IPS-20b (cell line): Measurements from ENCODE around the gene FAM162B.
"Not testable (repeated sequence)": the region's sequence is repeated elsewhere in the genome, so short reads cannot be mapped to it uniquely, and the experiment has no call there.

ENCODE experiments used
- H3K27ac ChIP-seq: one replicate; pipeline ENCODE4 v1.5.1; 2013; ENCODE audit warnings: low read length
- H3K27me3 ChIP-seq: 2 replicates; pipeline ENCODE4 v1.6.1; 2013; ENCODE audit warnings: mild to moderate bottlenecking, low read length, inconsistent platforms; ENCODE audit not compliant: insufficient read depth
- H3K36me3 ChIP-seq: 2 replicates; pipeline ENCODE4 v1.6.1; 2013; ENCODE audit warnings: low read depth, mild to moderate bottlenecking, inconsistent platforms, low read length, moderate library complexity; ENCODE audit not compliant: insufficient read depth
- H3K4me1 ChIP-seq: 2 replicates; pipeline ENCODE4 v1.6.1; 2013; ENCODE audit warnings: mild to moderate bottlenecking, control low read depth, inconsistent platforms, low read length, moderate library complexity; ENCODE audit not compliant: insufficient read depth
- H3K4me3 ChIP-seq: 2 replicates; pipeline ENCODE4 v1.5.1; 2013; ENCODE audit warnings: mild to moderate bottlenecking, low read length, inconsistent platforms
- H3K9ac ChIP-seq: 2 replicates; pipeline ENCODE4 v1.6.1; 2013; ENCODE audit warnings: low read depth, mild to moderate bottlenecking, inconsistent platforms, low read length, moderate library complexity
- H3K9me3 ChIP-seq: 2 replicates; pipeline ENCODE4 v1.6.1; 2013; ENCODE audit warnings: mild to moderate bottlenecking, low read depth, low read length, inconsistent platforms; ENCODE audit not compliant: insufficient read depth

The FAM162B gene

DNA sequence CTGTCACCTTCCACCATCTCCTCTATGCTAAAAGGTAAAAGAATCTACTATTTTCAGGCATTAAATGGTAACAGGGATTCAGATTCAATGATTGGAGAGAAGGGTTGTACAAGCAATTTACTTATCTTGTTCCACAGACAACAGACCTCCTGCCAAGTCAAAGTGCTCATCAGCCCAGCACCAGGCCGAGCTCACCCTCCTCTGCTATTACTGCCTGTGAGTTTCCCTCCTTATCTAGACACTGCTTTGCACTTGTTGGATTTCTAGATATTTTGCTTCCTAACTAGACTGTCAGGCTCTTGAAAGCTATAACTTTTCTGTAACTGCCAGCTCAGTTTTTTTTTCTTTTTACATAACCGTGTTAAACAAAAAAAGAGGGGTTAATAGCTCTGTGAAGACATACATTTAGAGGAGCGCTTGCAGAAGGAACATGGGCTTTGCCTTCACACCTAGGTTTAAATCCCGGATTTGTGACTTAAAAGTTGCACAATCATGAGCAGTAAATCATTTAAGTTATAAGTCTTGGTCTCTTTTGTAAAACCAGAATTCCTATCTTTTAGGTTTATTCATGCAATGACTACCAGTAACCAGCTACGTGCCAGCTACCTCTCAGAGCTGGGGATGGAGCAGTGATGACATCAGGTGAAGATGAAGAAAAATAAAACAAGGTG, 1.1 kb upstream of the FAM162B start:
- Histone ChIP-seq H3K27me3 (peaks cover 47% of the 10 kb centered on the region), H3K9me3 (no peaks in the 10 kb centered on the region), H3K27ac (no peak overlapping the region), H3K36me3 (no peaks in the 10 kb centered on the region), H3K9ac (no peak overlapping the region), H3K4me1 (peaks cover 4% of the 10 kb centered on the region; the same call in 1 of the 2 replicates), H3K4me3 (no peak overlapping the region)

DNA sequence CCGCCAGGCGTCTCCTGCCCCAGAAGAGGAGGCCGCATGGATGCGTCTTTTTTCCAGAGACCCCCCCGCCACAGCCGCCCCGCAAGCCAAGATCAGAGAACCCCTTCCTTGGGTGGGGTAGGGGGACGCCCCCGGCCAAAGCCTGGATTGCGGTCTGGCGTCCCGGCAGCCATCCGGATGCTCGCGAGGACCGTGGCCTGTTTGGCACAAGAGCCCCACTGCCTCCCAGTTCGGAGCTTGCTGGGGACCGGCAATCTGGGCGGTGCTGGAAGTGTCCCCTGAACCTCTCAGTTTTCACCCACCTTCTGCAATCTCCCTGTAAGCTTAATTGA, 924 bp downstream of the FAM162B start:
- H3K36me3 ChIP-seq: no peaks in the 10 kb centered on the region
- H3K9me3 ChIP-seq: no peaks in the 10 kb centered on the region
- H3K27ac ChIP-seq: no peak overlapping the region
- peaks cover 4% of the 10 kb centered on the region; the same call in 1 of the 2 replicates for H3K4me1 ChIP-seq
- H3K9ac ChIP-seq: peak overlapping the region; percentile 46; the same call in 1 of the 2 replicates
- H3K4me3 ChIP-seq: peak overlapping the region; percentile 84
- peaks cover 47% of the 10 kb centered on the region for H3K27me3 ChIP-seq

- peak overlapping the region; percentile 84 for H3K4me3 ChIP-seq
Measured at GRCh38 chr6:116763906-116764628, 1.5 kb downstream of the FAM162B start.

GRCh38 chr6:116763048-116763447, 2.5 kb downstream of the FAM162B start:
- no peak overlapping the region for H3K4me3 ChIP-seq
- no peak overlapping the region for H3K9ac ChIP-seq
- H3K27me3 ChIP-seq: peaks cover 47% of the 10 kb centered on the region
- H3K36me3 ChIP-seq: no peaks in the 10 kb centered on the region
- H3K4me1 ChIP-seq: peaks cover 4% of the 10 kb centered on the region; the same call in 1 of the 2 replicates
- no peak overlapping the region for H3K27ac ChIP-seq
- H3K9me3 ChIP-seq: no peaks in the 10 kb centered on the region

More at GRCh38 chr6:116763906-116764628, 1.5 kb downstream of the FAM162B start:
- Histone ChIP-seq H3K9ac (0 out of 2 replicates have a peak overlapping the region, but pooled peaks have one; percentile 46), H3K9me3 (no peaks in the 10 kb centered on the region), H3K36me3 (no peaks in the 10 kb centered on the region), H3K4me1 (peaks cover 4% of the 10 kb centered on the region; the same call in 1 of the 2 replicates), H3K27ac (no peak overlapping the region), H3K27me3 (peaks cover 47% of the 10 kb centered on the region)

DNA sequence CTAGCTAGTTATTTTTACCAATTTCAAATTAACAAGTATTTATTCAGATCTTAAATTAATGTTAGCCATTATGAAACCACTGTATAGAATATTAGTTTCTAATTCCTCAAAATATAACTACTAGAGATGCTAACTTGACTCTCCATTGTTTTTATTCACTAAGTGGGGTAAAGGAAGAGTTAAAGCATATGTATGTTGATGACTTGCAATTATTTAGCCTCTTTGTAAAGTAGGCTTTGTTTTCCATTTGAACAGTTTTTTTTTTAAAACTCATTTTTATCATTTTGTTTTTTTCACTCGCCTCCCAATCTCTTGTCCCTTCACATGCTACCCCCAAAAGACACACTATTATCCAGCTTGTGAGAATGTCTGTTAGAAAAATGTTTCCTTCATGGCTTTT, 3.3 kb downstream of the FAM162B start:
- Histone ChIP-seq H3K4me1 (peaks cover 4% of the 10 kb centered on the region; the same call in 1 of the 2 replicates), H3K36me3 (no peaks in the 10 kb centered on the region), H3K4me3 (no peak overlapping the region), H3K9me3 (no peaks in the 10 kb centered on the region), H3K27ac (no peak overlapping the region), H3K9ac (no peak overlapping the region), H3K27me3 (peaks cover 43% of the 10 kb centered on the region)

DNA sequence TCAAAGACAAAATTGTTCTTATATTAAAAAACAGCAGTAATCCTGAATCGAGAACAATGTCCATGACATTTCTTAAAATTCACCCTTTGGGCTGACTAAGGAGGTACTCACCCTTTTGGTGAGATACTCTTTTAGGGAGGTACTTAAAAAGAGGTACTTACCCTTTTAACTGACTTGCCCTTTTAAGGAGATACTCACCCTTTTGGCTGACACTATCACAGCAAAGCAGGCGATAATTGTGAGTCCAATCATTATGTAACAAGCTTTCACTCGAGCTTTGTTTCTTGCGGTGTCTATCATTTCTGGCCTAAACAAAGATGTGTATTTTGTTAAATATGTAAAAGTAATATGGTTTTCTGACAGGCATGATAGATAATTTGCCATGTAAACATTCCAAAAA, 3.7 kb downstream of the FAM162B start:
- H3K27me3 ChIP-seq: peaks cover 38% of the 10 kb centered on the region
- H3K4me3 ChIP-seq: no peak overlapping the region
- H3K9me3 ChIP-seq: no peaks in the 10 kb centered on the region
- no peak overlapping the region for H3K27ac ChIP-seq
- H3K36me3 ChIP-seq: no peaks in the 10 kb centered on the region
- H3K9ac ChIP-seq: no peak overlapping the region
- H3K4me1 ChIP-seq: peaks cover 4% of the 10 kb centered on the region; the same call in 1 of the 2 replicates

GRCh38 chr6:116745176-116745575, 20.3 kb downstream of the FAM162B start:
- no peaks in the 10 kb centered on the region for H3K27me3 ChIP-seq
- no peaks in the 10 kb centered on the region for H3K36me3 ChIP-seq
- no peaks in the 10 kb centered on the region for H3K9me3 ChIP-seq
- no peak overlapping the region for H3K9ac ChIP-seq
- no peak overlapping the region for H3K4me3 ChIP-seq
- H3K27ac ChIP-seq: no peak overlapping the region
- H3K4me1 ChIP-seq: no peaks in the 10 kb centered on the region

- no peak overlapping the region for H3K4me3 ChIP-seq
- peaks cover 8% of the 10 kb centered on the region; the same call in 1 of the 2 replicates for H3K9me3 ChIP-seq
- H3K9ac ChIP-seq: no peak overlapping the region
- H3K27ac ChIP-seq: no peak overlapping the region
- no peaks in the 10 kb centered on the region for H3K4me1 ChIP-seq
- no peaks in the 10 kb centered on the region for H3K27me3 ChIP-seq
- 0 out of 2 replicates have a peak, but pooled peaks cover 5% of the 10 kb centered on the region for H3K36me3 ChIP-seq
Measured at GRCh38 chr6:116741571-116741970, 23.9 kb downstream of the FAM162B start.

GRCh38 chr6:116740486-116740885, 25.0 kb downstream of the FAM162B start:
- H3K27ac ChIP-seq, H3K4me3 ChIP-seq, H3K36me3 ChIP-seq, H3K4me1 ChIP-seq, H3K9ac ChIP-seq, H3K9me3 ChIP-seq, H3K27me3 ChIP-seq: not testable (repeated sequence)

- Histone ChIP-seq H3K9me3 (peaks cover 11% of the 10 kb centered on the region; the same call in 1 of the 2 replicates), H3K36me3 (peaks cover 14% of the 10 kb centered on the region; the same call in 1 of the 2 replicates), H3K27me3 (no peaks in the 10 kb centered on the region), H3K4me3 (no peak overlapping the region), H3K9ac (no peak overlapping the region), H3K4me1 (no peaks in the 10 kb centered on the region), H3K27ac (no peak overlapping the region)
Measured at GRCh38 chr6:116737004-116737403, 28.5 kb downstream of the FAM162B start.

- Histone ChIP-seq H3K4me1 (no peaks in the 10 kb centered on the region), H3K4me3 (no peak overlapping the region), H3K36me3 (peaks cover 67% of the 10 kb centered on the region), H3K27me3 (no peaks in the 10 kb centered on the region), H3K9me3 (0 out of 2 replicates have a peak, but pooled peaks cover 3% of the 10 kb centered on the region), H3K9ac (no peak overlapping the region), H3K27ac (no peak overlapping the region)
Measured at GRCh38 chr6:116730513-116730912, 35.0 kb downstream of the FAM162B start.

- no peak overlapping the region for H3K27ac ChIP-seq
- peaks cover 85% of the 10 kb centered on the region for H3K36me3 ChIP-seq
Measured at GRCh38 chr6:116726947-116727346, 38.6 kb downstream of the FAM162B start.

More at GRCh38 chr6:116726947-116727346, 38.6 kb downstream of the FAM162B start:
- H3K27me3 ChIP-seq: no peaks in the 10 kb centered on the region
- H3K4me3 ChIP-seq: no peak overlapping the region
- H3K9ac ChIP-seq: no peak overlapping the region
- H3K9me3 ChIP-seq: no peaks in the 10 kb centered on the region
- no peaks in the 10 kb centered on the region for H3K4me1 ChIP-seq
